Dermis blood vessel endothelial cell (primary cell): ENCODE results near the gene ADH7. TPM values are rescaled to one million over a fixed set of nuclear protein-coding genes. Genes with fewer than 3 reads are reported as not detected.
"Not testable (repeated sequence)": the region's sequence is repeated elsewhere in the genome, so short reads cannot be mapped to it uniquely, and the experiment has no call there.

Experiments
- DNase-seq: peaks from one replicate; pipeline ENCODE4 v3.0.0; 2010
- total RNA-seq: library from RNA; depleted of rRNA; stranded (reverse); fragments of >200 nt; gene quantifications from 2 replicates; pipeline ENCODE4 v1.2.3, GENCODE V29; 2014

ADH7 gene
- total RNA-seq, 1 donor from 2014 or later: not detected

DNA sequence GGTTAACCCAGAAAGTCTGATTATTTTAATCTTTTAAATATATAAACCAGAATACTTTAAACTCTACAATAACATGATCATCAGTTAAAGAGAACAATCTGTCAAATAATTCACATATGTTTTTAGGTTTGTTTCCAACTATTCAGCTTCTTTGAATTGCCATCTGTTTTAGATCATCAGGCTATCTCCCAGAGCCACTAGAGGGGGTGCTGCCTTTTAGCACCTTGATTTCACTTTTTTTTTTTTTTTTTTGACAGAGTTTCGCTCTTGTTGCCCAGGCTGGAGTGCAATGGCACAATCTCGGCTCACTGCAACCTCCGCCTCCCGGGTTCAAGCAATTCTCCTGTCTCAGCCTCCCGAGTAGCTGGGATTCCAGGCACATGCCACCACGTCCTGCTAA lies 57.8 kb downstream of the ADH7 start:
- DNase-seq: peak; percentile 3

DNA sequence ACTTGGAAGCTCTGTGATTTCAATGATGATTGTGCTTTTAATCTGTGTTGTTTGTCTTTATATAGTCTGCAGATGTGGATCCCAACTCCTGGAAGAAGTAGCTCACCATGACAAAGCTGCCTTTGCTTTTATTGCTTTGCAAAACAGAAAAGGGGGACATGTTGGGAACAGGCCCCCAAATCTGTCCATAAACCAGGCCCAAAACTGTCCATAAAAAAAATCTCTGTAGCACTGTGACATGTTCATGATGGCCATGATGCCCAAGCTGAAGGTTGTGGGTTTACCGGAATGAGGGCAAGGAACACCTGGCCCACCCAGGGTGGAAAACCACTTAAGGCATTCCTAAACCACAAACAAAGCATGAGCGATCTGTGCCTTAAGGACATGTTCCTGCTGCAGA lies 62.7 kb downstream of the ADH7 start:
- DNase-seq: not testable (repeated sequence)

GRCh38 chr4:99367817-99368216 lies 67.3 kb downstream of the ADH7 start:
- not testable (repeated sequence) for DNase-seq

GRCh38 chr4:99366491-99366890 lies 68.7 kb downstream of the ADH7 start:
- no peak for DNase-seq

- no peak for DNase-seq
Observed at GRCh38 chr4:99362768-99363167, 72.4 kb downstream of the ADH7 start.

Other genes starting within 250 kb of the ADH7 start
- gene ADH6, start 216.1 kb downstream of the ADH7 start, total RNA-seq: not detected in 2 replicates
- gene ADH1A, start 144.4 kb downstream of the ADH7 start, total RNA-seq: not detected in 2 replicates
- gene ADH1B, start 113.9 kb downstream of the ADH7 start, total RNA-seq: not detected in 2 replicates
- not detected in 2 replicates for gene ADH1C, start 82.6 kb downstream of the ADH7 start, total RNA-seq
- not detected in 2 replicates for gene C4orf17, start 75.7 kb upstream of the ADH7 start, total RNA-seq
- 9.9 and 12.3 TPM in 2 replicates for gene TRMT10A, start 128.7 kb upstream of the ADH7 start, total RNA-seq
- gene MTTP, start 139.5 kb upstream of the ADH7 start, total RNA-seq: 0.23 TPM in 1 of 2 replicates, not detected in the other
- gene C4orf54, start 222.5 kb upstream of the ADH7 start, total RNA-seq: under 0.01 and 0.05 TPM in 2 replicates